Measurements from ENCODE around the gene CLCN1.

The CLCN1 gene

DNA sequence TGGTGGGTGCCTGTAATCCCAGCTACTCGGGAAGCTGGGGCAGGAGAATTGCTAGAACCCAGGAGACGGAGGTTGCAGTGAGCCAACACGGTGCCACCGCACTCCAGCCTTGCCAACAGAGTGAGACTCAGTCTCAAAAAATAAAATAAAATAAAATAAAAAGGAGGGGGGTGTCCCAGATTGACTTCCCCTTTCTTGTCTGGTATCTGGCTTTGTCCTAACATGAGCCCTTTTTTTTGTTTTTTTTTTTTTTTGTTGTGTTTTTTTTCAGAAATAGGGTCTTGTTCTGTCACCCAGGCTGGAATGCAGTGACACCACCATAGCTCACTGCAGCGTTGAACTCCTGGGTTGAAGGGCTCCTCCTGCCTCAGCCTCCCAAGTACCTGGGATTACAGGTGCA, 23.0 kb upstream of the CLCN1 start:
- H3K4me3 ChIP-seq (ENCODE audit: low read depth, low read length) = no peak overlapping the region

DNA sequence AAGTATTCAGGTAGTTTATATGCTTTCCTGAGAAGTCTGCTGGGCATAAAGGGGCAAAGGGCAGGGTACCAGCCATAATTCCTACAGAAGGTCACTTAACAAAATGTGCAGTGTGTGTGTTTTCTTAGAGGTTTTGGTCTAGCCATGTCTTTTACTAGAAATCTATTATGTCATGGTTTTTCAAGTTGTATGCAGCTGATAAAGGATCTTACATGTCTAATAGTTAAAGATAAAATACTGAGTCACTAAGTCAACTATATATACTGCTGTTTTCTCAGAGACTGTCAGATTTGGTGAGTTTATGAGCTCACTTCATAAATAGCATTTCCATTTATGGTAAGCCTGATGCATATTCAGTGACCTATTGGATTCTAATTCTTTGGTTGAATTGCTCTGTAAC, 20.0 kb upstream of the CLCN1 start:
- no peak overlapping the region for H3K4me3 ChIP-seq (ENCODE audit: low read depth, low read length)

DNA sequence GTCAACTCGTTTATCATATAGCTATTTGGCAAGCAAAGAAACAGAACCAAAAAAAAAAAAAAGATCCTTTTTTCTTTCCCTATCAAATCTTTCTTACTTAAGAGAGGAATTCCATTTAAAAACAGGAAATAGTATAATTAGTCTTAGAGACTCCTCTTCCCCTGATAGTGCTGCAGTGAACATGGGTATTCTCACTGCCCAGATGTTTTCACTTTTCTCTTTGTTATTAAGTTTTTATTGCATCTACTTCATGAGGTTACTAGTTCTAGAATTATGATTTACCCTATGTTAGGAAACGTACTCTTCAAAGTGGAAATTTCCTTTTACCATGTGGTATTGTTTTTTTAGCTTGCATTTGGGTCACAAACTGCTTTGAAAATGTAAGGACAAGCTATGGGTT, 19.2 kb upstream of the CLCN1 start:
- H3K4me3 ChIP-seq (ENCODE audit: low read depth, low read length) = no peak overlapping the region

DNA sequence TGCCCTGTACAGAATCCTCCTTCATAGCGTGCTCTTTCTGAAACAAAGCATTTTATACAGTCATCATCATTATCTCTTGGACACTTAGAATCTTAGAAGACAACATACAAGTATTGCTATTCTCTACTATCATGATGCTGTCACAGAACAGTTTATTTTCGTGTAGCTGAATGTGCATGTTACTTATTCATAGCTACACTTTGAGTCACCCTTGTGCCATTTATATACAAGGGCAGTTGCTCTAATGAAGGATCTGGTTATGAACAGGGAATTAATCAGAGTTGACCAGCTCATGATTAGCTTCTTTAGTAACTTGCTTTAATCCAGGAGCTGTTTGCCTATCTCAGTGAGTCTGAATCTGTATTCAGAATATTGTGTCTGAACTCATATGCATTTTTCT, 16.6 kb upstream of the CLCN1 start:
- no peak overlapping the region for H3K4me3 ChIP-seq (ENCODE audit: low read depth, low read length)

DNA sequence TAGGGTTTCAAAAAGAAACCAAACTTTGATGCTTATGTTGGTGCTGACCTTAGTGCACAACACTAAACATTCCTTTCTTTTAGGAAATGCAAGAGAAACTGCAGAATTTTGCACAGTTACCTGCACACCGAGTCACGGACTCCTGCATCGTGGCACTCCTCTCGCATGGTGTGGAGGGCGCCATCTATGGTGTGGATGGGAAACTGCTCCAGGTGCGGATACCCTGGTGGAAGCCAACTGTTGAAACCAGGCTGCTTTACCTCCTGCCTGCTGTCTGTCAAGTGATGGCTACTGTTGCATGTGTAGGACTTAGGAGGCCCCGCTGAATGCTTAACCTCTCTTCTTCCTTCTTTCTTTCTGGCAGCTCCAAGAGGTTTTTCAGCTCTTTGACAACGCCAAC, 16.1 kb upstream of the CLCN1 start:
- no peak overlapping the region for H3K4me3 ChIP-seq (ENCODE audit: low read depth, low read length)

DNA sequence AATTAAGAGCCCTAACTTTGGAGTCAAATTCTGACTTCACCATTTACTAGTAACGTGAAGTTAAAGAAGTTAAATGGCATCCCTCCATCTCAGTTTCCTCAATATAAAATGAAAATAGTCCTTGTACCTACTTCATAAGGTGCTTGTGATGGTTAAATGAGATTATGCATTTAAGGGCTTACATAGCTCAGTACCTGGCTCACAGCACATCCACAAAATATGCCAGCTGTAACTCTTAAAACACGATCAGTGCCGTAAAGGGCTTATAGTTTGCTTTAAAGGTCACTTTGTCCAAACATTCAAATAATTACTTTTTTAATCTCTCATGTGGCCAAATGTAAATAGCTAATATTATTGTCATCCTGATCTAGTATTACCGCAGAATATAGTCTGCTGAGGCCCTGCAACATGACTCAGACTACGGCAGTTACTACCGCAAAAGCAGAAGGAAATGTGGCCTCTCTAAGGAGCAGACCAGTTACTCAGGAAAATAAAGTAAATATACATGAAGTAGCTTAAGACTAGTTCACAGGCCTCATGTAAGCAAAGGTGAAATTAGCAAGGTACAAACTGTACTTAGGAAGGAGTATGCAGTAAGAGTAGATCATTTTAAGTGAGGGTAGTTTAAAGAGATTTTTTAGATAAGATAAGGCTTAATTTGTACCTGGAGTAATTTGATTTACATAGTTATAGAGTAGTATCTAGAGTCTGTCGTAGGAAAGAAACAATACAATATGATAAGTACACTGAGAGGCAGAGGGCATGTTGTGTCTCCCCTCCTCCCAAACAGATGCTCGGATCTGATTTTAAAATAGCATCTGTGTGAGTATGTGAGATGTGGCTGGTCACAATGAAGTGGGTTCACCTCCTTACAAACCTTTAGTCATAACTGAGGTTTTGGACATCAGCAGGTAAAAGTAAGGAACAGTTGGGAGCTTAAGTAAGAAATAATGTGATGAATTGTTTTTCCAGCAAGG, 14.7 kb upstream of the CLCN1 start:
- no peak overlapping the region for H3K4me3 ChIP-seq (ENCODE audit: low read depth, low read length)

DNA sequence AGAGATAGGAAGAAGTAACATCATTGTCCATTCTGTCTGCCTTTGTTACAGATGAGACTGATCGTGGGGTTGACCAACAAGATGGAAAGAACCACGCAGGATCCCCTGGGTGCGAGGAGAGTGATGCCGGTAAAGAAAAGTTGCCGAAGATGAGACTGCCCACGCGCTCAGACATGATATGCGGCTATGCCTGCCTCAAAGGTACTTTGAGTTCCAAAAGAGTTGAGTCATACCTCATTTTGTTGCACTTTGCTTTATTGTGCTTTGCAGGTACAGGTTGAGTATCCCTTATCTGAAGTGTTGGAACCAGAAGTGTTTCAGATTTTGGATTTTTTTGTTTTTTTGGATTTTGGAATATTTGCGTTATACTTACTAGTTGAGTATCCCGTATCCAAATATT, 12.2 kb upstream of the CLCN1 start:
- H3K4me3 ChIP-seq (ENCODE audit: low read depth, low read length) = no peak overlapping the region

DNA sequence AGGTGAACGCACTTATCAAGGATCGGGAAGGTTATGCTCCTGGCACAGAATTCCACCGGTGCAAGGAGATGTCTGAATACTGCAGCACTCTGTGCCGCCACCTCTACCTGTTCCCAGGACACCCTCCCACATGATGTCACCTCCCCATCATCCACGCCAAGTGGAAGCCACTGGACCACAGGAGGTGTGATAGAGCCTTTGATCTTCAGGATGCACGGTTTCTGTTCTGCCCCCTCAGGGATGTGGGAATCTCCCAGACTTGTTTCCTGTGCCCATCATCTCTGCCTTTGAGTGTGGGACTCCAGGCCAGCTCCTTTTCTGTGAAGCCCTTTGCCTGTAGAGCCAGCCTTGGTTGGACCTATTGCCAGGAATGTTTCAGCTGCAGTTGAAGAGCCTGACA, 11.0 kb upstream of the CLCN1 start:
- H3K4me3 ChIP-seq (ENCODE audit: low read depth, low read length) = no peak overlapping the region

DNA sequence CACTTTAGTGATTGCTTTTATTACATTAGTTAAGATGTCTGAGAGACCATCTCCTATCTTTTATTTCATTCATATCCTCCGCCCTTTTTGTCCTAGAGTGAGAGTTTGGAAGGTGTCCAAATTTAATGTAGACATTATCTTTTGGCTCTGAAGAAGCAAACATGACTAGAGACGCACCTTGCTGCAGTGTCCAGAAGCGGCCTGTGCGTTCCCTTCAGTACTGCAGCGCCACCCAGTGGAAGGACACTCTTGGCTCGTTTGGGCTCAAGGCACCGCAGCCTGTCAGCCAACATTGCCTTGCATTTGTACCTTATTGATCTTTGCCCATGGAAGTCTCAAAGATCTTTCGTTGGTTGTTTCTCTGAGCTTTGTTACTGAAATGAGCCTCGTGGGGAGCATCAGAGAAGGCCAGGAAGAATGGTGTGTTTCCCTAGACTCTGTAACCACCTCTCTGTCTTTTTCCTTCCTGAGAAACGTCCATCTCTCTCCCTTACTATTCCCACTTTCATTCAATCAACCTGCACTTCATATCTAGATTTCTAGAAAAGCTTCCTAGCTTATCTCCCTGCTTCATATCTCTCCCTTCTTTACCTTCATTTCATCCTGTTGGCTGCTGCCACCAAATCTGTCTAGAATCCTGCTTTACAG, 10.4 kb upstream of the CLCN1 start:
- no peak overlapping the region for H3K4me3 ChIP-seq (ENCODE audit: low read depth, low read length)

DNA sequence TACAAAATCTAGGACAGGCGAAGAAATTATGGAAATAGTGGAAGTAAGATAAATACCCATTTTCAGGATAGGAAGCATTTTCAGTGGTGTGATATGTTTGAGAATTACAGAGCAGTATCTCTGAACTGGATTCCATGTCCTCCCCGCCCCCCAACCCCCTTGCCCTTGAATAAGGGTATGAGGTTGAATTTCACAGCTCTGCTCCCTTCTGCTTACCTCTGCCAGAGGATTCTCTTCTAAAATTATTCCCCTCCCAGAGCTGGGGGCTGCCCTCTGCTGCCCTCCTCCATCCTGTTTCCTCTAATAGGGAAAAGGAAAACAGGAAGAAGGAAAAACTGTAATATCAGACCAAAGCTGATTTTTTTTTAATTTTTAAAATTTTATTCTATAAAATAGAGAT, 7.3 kb upstream of the CLCN1 start:
- H3K4me3 ChIP-seq (ENCODE audit: low read depth, low read length) = no peak overlapping the region

DNA sequence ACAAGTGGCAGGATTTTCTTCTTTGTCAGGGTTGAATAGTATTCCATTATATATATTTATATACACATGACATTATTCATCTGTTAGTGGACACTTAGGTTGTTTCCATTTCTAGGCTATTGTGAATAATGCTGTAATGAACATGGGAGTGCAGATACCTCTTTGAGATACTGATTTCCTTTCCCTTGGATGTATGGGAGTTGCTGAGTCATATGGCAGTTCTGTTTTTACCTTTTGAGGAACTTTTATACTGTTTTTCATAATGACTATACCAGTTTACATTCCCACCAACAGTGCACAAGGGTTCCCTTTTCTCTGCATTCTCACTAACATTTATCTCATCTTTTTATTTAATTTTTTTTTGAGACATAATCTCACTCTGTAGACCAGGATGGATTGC, 1.8 kb upstream of the CLCN1 start:
- H3K4me3 ChIP-seq (ENCODE audit: low read depth, low read length) = no peak overlapping the region

DNA sequence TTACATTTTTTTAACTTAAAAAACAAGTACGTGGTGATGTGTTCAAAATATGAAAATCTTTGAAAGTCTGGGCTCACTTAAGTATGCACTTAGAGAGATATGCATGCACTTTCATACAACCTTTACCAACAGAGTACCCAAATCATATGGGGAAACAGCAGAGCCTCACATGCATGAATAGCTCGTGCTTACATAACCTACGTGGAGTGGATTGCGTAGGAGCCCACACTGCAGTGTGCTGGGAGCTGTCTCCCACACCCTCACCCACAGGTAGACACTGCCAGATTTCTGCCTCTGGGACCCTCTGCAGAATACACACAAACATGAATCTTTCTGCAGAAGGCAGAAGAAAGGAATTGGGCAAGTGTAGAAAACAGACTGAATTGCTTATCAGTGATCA, 581 bp downstream of the CLCN1 start:
- no peak overlapping the region for H3K4me3 ChIP-seq (ENCODE audit: low read depth, low read length)

DNA sequence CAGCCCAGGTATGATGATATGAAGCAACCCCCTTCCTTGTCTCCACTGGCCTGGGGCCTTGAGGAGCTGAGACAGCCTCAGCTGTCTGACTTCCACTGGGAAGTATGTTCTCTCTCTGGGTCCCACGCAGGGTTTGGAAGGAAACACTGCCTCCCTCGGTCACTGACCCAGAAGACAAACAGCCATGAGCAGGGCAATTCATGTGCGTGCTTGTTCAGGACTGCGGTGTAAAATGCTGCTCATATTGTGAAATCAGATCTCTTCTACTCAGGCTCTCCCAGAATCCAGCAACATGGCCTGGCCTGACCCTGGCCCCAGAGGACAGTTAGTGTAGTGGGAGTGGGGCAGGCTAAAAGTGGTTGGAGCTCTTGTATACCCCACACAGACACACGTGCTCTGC, 2.8 kb downstream of the CLCN1 start:
- H3K4me3 ChIP-seq (ENCODE audit: low read depth, low read length) = no peak overlapping the region

DNA sequence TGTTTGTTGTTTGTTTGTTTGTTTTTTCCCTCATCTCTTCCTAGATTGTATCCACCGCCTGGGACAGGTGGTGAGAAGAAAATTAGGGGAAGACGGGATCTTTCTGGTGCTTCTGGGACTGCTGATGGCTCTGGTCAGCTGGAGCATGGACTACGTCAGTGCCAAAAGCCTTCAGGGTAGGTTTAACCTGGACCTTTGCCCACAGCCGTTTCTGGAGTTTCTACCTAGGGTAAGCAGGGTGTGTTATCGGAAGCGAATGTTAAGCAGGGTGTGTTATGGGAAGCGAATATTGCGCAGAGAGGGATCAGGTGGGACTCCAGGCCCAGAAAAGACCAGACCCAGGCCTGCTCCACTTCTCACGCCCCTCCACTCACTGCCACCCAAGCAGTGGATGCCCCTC, 4.7 kb downstream of the CLCN1 start:
- no peak overlapping the region for H3K4me3 ChIP-seq (ENCODE audit: low read depth, low read length)

DNA sequence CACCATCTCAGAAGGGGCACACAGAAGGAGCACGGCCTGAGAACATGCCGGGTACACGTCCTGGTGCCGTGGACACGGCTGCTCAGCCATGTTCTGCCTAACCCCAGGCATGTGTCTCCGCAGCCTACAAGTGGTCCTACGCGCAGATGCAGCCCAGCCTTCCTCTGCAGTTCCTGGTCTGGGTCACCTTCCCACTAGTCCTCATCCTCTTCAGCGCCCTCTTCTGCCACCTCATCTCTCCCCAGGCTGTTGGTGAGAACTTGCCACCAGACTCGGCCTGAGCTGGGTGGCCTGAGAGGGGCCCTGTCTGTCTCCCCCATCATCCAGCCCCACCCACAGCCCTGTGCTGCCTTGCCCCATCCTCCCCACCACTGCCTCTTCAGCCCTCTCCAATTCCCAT, 5.3 kb downstream of the CLCN1 start:
- no peak overlapping the region for H3K4me3 ChIP-seq (ENCODE audit: low read depth, low read length)

DNA sequence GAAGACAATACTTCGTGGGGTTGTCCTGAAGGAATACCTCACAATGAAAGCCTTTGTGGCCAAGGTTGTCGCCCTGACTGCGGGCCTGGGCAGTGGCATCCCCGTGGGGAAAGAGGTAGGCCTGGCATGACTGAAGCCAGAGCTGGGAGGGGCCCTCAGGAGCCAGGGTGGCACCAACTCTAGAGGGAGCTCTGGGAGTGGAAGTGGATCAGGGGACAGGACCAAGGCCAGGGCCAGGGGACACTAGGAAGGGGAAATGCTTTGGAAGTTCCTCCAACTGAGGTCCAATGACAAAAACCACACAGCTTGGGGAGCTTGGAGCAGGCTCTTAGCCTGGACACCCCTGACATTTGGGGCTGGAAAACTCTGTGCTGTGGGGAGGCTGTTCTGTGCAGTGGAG, 5.8 kb downstream of the CLCN1 start:
- no peak overlapping the region for H3K4me3 ChIP-seq (ENCODE audit: low read depth, low read length)

DNA sequence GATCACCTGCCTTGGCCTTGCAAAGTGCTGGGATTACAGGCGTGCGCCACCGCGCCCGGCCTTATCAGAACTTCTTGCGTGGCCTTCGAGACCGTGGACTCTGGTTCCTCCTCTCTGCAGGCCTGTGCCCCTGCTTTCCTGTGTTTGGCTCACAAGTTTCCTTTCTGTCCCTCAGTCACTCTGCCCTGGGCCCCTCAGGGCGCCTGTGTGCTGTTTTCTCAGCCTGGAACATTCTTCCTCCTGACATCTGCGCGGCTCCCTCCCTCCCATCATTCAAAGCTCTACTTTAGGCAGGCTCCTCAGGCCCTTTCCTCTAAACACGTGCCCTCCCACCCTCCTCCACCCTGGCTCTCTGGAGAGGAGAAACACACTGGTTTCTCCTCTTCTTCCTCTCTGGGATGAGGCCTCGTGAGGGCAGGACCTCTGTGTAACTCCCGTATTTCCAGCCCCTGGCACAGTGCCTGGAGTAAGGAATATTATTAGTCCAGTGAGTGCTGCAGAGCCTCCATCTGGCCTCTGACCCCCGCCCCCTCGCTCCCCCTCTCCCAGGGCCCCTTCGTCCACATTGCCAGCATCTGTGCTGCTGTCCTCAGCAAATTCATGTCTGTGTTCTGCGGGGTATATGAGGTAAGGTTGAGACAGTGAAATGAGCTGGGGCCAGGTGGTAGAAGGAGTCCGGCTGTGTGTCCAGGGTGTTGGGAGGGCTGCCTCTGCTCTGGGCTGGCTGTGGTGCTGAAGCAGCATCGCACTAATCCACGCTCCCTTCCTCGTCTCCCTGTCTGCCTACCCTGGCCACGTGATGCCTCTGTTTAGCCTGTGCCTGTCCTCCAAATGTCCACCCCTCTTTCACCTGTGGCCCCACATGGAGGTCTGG, 7.1 kb downstream of the CLCN1 start:
- no peak overlapping the region for H3K4me3 ChIP-seq (ENCODE audit: low read depth, low read length)

DNA sequence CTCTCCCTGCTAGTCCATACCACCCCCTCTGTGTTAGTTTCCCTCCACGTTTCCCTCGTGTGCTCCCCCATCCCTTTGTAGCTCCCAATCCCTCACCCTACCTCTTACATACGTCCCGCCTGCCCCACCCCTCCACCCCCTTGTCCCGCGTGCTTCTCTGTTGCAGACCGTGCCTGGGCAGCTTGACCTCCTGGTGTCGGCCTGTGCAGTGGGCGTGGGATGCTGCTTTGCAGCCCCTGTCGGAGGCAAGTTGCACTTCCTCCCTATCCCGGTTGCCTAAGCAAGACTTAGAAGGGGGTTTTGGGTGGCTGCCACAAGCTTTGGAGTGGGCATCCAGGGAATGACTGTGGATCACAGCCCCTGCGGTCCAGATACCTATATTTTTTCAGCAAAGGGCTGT, 7.7 kb downstream of the CLCN1 start:
- no peak overlapping the region for H3K4me3 ChIP-seq (ENCODE audit: low read depth, low read length)

DNA sequence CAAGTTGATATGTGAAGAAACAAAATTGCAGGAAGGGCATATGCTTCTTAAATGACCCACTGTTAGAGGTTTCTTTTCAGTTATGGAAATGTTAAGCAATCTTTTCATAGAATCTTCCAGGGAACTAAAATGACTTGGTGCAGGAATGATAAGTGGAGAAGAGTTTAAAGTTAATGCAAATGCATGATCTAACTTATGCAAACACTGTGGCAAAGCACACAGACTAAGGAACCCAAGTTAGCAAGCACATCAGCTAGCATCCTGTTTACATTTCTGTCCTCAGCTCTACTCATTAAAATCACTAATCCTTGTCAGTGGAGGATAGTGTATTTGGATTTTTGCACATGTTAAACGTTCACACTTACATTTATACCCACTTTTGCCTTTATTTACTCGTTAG, 9.3 kb downstream of the CLCN1 start:
- no peak overlapping the region for H3K4me3 ChIP-seq (ENCODE audit: low read depth, low read length)

DNA sequence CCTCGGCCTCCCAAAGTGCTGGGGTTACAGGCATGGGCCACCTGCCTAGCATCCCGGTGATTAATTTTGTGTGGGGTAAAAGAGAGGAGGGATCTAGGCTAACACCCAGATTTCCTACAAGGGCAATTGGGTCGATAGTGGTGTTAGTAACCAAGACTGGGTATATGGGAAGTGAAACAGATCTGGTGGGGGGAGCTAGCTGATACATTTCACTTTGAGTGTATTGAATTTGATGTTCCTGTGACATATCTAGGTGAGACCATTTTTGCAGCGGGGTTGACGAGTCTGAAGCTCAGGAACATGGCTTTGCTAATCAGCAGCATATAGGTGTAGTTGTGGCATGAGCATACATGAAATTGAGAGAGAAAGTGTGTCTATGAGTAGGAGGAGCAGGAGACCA, 12.0 kb downstream of the CLCN1 start:
- H3K4me3 ChIP-seq (ENCODE audit: low read depth, low read length) = no peak overlapping the region

DNA sequence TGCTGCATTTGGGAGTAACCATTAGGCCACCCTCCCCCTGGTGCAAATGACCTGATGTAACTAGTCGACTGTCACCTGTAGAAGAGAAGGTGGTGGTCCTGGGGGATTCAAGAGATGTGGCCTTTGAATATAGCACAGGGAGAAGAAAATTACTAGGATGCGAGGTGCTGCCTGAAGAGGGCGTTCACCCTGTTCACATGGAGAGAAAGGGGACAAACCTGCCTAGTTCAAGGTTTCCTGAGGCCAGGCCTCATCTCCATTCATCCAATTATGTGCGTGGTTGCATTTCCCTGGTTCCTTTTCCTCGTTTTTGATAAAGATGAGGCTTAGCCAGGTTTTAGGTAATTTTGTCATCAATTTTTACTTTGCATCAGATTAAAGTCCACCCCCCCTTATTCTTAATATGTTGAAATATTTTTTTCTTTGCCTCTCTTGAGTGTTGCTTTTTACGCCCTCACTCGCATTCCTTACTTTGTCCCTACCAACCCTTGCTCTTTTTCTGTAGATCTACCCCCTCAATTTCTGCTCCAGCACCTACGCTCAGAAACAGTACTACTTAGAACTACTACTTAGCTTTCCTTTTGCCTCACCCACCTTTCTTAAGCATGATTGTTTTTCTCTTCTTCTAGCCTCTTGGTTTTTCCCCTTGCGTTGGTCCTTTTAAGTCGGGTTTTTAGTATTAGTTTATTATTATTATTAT, 13.7 kb downstream of the CLCN1 start:
- no peak overlapping the region for H3K4me3 ChIP-seq (ENCODE audit: low read depth, low read length)

Measured in iPS-11a (cell line).